ENCODE results near the gene NXNL1.
A peak's percentile ranks its signal among the peaks of the same experiment; 100 is the strongest.

The NXNL1 gene

DNA sequence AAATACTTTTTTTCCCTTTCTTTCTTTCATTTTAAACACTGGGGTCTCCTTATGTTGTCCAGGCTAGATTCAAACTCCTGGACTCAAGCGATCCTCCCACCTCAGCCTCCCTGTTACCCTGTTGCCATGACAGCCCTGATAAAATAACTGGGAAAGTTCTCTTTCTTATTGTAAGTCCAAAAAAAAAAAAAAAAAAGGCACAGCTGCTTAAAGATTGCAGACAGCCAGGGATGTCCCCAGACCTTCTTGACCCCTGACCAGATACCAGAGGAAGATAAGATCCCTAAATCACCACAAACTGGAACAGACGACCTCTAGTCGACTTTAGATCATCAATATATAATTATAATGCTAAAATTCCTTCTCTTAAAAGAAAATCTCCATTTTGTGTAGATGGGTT lies 42.0 kb downstream of the NXNL1 start:
- DNase-seq (ENCODE audit: low read depth) = no peak
- TF ChIP-seq, protein P1, sequence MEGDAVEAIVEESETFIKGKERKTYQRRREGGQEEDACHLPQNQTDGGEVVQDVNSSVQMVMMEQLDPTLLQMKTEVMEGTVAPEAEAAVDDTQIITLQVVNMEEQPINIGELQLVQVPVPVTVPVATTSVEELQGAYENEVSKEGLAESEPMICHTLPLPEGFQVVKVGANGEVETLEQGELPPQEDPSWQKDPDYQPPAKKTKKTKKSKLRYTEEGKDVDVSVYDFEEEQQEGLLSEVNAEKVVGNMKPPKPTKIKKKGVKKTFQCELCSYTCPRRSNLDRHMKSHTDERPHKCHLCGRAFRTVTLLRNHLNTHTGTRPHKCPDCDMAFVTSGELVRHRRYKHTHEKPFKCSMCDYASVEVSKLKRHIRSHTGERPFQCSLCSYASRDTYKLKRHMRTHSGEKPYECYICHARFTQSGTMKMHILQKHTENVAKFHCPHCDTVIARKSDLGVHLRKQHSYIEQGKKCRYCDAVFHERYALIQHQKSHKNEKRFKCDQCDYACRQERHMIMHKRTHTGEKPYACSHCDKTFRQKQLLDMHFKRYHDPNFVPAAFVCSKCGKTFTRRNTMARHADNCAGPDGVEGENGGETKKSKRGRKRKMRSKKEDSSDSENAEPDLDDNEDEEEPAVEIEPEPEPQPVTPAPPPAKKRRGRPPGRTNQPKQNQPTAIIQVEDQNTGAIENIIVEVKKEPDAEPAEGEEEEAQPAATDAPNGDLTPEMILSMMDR (IDR thresholded peaks at IDR 0.05; ENCODE audit: control insufficient read depth, extremely low read depth, insufficient read depth) = no peak
- H3K4me3 ChIP-seq (ENCODE audit: low read depth, low read length) = peak overlapping the region; percentile 81

DNA sequence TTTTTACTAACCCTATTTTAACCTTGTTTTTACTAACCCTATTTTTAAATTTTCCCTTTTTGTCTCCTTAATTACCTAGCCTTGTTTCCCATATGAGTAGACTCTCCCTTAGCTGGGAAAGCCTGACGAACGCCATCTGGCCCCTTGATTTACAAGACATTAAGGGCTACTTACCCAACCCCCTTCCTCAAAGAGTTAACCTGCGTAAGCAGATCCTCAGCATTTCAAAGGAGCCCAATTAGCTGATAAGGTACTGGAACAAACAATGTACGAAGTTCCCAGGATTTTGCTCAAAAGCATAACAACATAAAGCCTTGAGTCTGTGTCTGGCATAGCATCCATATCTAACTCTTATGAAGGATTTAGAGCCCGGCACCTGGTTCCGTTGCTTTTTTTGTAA lies 45.6 kb downstream of the NXNL1 start:
- TF ChIP-seq, protein P1 (IDR thresholded peaks at IDR 0.05; ENCODE audit: control insufficient read depth, extremely low read depth, insufficient read depth) = no peak
- no peak for DNase-seq (ENCODE audit: low read depth)
- H3K4me3 ChIP-seq (ENCODE audit: low read depth, low read length) = no peak overlapping the region

DNA sequence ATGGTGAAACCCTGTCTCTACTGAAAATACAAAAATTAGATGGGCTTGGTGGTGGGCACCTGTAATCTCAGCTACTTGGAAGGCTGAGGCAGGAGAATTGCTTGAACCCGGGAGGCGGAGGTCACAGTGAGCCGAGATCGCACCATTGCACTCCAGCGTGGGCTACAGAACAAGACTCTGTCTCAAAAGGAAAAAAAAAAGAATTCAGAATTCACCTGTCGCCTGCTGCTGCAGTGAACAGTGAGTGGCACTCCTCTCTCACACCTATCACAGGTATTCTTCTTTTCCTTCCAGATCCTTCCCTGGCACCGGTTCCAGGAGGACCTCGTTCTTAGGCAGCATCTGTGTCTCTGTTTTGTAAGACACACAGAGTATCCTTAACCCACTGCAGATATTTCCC lies 46.6 kb downstream of the NXNL1 start:
- H3K4me3 ChIP-seq (ENCODE audit: low read depth, low read length) = no peak overlapping the region
- DNase-seq (ENCODE audit: low read depth) = no peak
- TF ChIP-seq, protein P1 (IDR thresholded peaks at IDR 0.05; ENCODE audit: control insufficient read depth, extremely low read depth, insufficient read depth) = no peak

DNA sequence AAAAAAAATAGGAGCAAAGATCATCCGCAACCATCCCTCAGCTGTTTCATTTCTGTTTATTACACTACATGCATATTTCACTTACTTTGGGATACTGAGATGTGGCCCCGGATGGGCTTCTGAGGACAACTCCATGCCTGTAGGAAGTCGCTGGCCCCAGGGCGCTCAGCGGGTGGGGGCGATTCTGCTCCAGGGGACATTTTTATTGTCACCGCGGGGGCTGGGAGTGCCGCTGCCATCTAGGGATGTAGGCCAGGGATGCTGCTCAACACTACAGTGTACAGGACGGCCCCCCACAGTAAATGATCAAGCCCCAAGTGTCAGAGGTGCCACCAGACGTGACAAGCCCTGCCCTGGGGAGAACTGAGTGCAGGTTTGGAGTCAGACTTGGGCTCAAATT lies 48.9 kb downstream of the NXNL1 start:
- TF ChIP-seq, protein P1 (IDR thresholded peaks at IDR 0.05; ENCODE audit: control insufficient read depth, extremely low read depth, insufficient read depth) = no peak
- H3K4me3 ChIP-seq (ENCODE audit: low read depth, low read length) = no peak overlapping the region
- no peak for DNase-seq (ENCODE audit: low read depth)

DNA sequence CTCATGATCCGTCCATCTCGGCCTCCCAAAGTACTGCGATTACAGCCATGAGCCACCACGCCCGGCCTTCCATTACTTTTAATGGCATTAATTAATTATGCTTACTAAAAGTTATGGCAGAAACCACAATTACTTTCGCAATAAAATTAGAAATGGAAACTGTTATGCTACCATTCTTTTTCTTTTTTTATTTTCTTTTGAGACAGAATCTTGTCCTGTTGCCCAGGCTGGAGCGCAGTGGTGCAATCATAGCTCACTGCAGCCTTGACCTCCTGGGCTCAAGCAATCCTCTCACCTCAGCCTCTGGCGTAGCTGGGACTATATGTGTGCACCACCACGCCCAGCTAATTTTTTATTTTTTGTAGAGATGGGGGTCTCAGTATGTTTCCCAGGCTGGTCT lies 50.7 kb downstream of the NXNL1 start:
- no peak overlapping the region for H3K4me3 ChIP-seq (ENCODE audit: low read depth, low read length)
- TF ChIP-seq, protein P1 (IDR thresholded peaks at IDR 0.05; ENCODE audit: control insufficient read depth, extremely low read depth, insufficient read depth) = no peak
- no peak for DNase-seq (ENCODE audit: low read depth)

DNA sequence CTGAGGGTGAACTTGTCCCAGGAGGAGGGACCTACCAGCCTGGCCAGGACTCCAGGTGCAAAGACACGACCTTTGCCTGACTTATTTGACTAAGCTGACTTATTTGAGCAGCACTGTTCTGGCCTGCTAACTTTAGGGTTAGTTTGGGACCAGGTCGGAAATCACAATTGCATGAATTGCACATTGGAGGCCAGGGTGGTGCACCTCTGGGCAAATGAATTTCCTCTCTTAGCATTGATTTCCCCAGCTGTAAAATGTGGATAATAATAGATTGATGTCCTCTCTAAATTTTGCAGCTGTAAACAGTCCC lies 53.9 kb downstream of the NXNL1 start:
- H3K4me3 ChIP-seq (ENCODE audit: low read depth, low read length) = no peak overlapping the region
- DNase-seq (ENCODE audit: low read depth) = no peak
- TF ChIP-seq, protein P1 (IDR thresholded peaks at IDR 0.05; ENCODE audit: control insufficient read depth, extremely low read depth, insufficient read depth) = no peak

DNA sequence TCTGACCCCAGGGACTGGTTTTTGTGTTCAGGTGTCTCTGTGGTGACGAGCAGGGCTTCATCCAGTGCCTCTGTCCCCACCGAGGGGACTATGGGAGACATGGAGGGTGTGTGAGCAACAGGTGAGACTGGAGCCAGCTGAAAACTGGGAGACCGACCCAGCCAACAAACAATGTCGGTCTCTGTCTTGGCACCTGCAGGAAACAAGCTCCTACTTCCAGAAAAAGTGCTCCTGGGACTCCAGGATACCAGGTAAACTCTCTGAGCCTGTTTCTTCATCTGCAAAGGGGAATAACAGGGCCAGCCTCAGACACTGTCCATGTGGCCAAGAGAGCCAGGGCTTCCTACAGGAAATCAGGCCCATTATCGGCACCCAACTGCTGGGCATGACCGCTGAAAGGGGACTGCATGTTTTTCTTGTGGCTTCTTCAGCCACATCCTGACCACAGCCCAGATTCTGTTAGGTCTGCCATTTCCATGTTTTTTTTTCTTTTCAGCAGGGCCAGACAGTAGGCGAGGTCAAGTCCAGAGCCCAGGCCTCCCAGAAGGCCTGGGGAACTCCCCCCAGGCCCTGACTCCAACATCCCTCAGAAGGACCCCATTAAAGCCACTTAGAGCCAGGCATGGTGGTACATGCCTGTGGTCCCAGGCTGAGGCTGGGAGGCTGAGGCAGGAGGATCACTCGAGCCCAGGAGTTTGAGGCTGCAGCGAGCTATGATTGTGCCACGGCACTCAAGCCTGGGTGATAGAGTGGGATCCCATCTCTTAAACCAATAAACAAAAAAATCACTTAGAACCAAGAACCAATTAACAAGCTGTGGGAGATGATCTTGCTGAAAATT lies 54.5 kb downstream of the NXNL1 start:
- DNase-seq (ENCODE audit: low read depth) = no peak
- no peak overlapping the region for H3K4me3 ChIP-seq (ENCODE audit: low read depth, low read length)
- TF ChIP-seq, protein P1 (IDR thresholded peaks at IDR 0.05; ENCODE audit: control insufficient read depth, extremely low read depth, insufficient read depth) = no peak
